Prostate gland (tissue), 2 donors: ENCODE data around the gene SYT14. TPM values are rescaled to one million over a fixed set of nuclear protein-coding genes. Genes with fewer than 3 reads are reported as not detected.

Experiments
- DNase-seq: peaks from one replicate; pipeline ENCODE4 v3.0.0-alpha.2; 2019; ENCODE audit warnings: low spot score
- H3K27ac ChIP-seq, 2 donors: fragments of 200-600 bp; sonication (generic); 2 replicates each; pipeline ENCODE4 v1.5.1; 2017 to 2019
- H3K27me3 ChIP-seq: fragments of 200-600 bp; sonication (generic); replicated peaks from 2 replicates; pipeline ENCODE4 v1.5.1; 2019; ENCODE audit not compliant: insufficient read depth
- H3K36me3 ChIP-seq, 2 donors: fragments of 200-600 bp; sonication (generic); 1 replicate in 1 of 2; 2 replicates in 1 of 2; pipeline versions ENCODE4 v1.5.1 to v1.8.1; 2017 to 2019
- H3K4me1 ChIP-seq: fragments of 200-600 bp; sonication (generic); replicated peaks from 2 replicates; pipeline ENCODE4 v1.5.1; 2019
- H3K4me3 ChIP-seq, 2 donors: fragments of 200-600 bp; sonication (generic); 2 replicates each; pipeline ENCODE4 v1.5.1; 2017 to 2019
- H3K9me3 ChIP-seq: fragments of 200-600 bp; sonication (generic); 2 replicates; pipeline ENCODE4 v1.5.1; 2017
- CTCF ChIP-seq, 4 experiments: fragments of 200-600 bp in 2 of 4; fragments of 450-650 bp in 2 of 4; sonication (generic) in 2 of 4; IDR thresholded peaks; 1 replicate in 3 of 4; 2 replicates in 1 of 4; pipeline ENCODE4 v1.5.1; 2016 to 2019; ENCODE audit warnings: antibody characterized with exemption in 4 of 4, mild to moderate bottlenecking in 2 of 4, moderate library complexity in 2 of 4
- POLR2A ChIP-seq: fragments of 450-650 bp; IDR thresholded peaks from one replicate; pipeline ENCODE4 v1.6.1; 2016; ENCODE audit warnings: antibody characterized with exemption, mild to moderate bottlenecking
- POLR2AphosphoS5 ChIP-seq: sonication (generic); formaldehyde crosslinking; IDR thresholded peaks from one replicate; pipeline ENCODE4 v1.6.1; 2017; ENCODE audit warnings: antibody characterized with exemption
- WGBS: methylation state at CpG from one replicate; pipeline ENCODE4 v1.1.5; 2018; 5-methylcytosine and 5-hydroxymethylcytosine counted together
- intact Hi-C: fragments of 100-400 bp; cut with DNase I; formaldehyde crosslinking; loops from one replicate; pipeline ENCODE4 v1.14.2; 2022
- total RNA-seq, 2 donors: library from RNA; depleted of rRNA; stranded (reverse); fragments of >200 nt; gene quantifications; one replicate each; pipeline ENCODE4 v1.1.0, GENCODE V29; 2016

Gene SYT14
- total RNA-seq, 2 donors from 2014 or later, result 0.41 to 6.0 TPM

GRCh38 chr1:209936125-209936524 is 1.9 kb upstream of the SYT14 start:
- TF ChIP-seq POLR2A, result no peak
- no peak for TF ChIP-seq POLR2AphosphoS5
- TF ChIP-seq CTCF (IDR thresholded peaks at IDR 0.05), result no peak
- no peak overlapping the region for H3K27ac ChIP-seq
- no peaks in the 10 kb centered on the region for H3K36me3 ChIP-seq
- 91% methylated on average over 6 of the region's 6 CpGs for WGBS
- H3K4me1 ChIP-seq, result no peaks in the 10 kb centered on the region
- intact Hi-C loops, result no loop called here
- H3K9me3 ChIP-seq, result no peaks in the 10 kb centered on the region
- peaks cover 10% of the 10 kb centered on the region for H3K27me3 ChIP-seq
- no peak for DNase-seq
- no peak overlapping the region for H3K4me3 ChIP-seq

- no peak for DNase-seq
- Histone ChIP-seq H3K27ac (no peak overlapping the region), H3K4me3 (no peak overlapping the region), H3K4me1 (no peaks in the 10 kb centered on the region), H3K9me3 (no peaks in the 10 kb centered on the region), H3K27me3 (no peaks in the 10 kb centered on the region), H3K36me3 (no peaks in the 10 kb centered on the region)
- WGBS, result 89% methylated on average over 2 of the region's 2 CpGs
- intact Hi-C loops, result no loop called here
- TF ChIP-seq CTCF (IDR thresholded peaks at IDR 0.05) (no peak), POLR2A (no peak), POLR2AphosphoS5 (no peak)
These were observed 7.4 kb downstream of the SYT14 start for GRCh38 chr1:209945377-209945776.

- intact Hi-C loops, result no loop called here
- Histone ChIP-seq H3K4me3 (no peak overlapping the region), H3K4me1 (no peaks in the 10 kb centered on the region), H3K27ac (no peak overlapping the region), H3K36me3 (no peaks in the 10 kb centered on the region), H3K27me3 (no peaks in the 10 kb centered on the region), H3K9me3 (no peaks in the 10 kb centered on the region)
- 82% methylated on average over 3 of the region's 3 CpGs for WGBS
- TF ChIP-seq POLR2A, result no peak
- TF ChIP-seq POLR2AphosphoS5, result no peak
- TF ChIP-seq CTCF (IDR thresholded peaks at IDR 0.05), result no peak
- DNase-seq, result no peak
These were observed 10.1 kb downstream of the SYT14 start for GRCh38 chr1:209948155-209948554.

- DNase-seq, result no peak
- TF ChIP-seq POLR2A (no peak), CTCF (IDR thresholded peaks at IDR 0.05) (no peak), POLR2AphosphoS5 (no peak)
- WGBS, result 98% methylated on average over 2 of the region's 2 CpGs
- no peak overlapping the region for H3K27ac ChIP-seq
- H3K9me3 ChIP-seq, result no peaks in the 10 kb centered on the region
- H3K4me1 ChIP-seq, result no peaks in the 10 kb centered on the region
- intact Hi-C loops, result no loop called here
- no peaks in the 10 kb centered on the region for H3K36me3 ChIP-seq
- H3K4me3 ChIP-seq, result no peak overlapping the region
- no peaks in the 10 kb centered on the region for H3K27me3 ChIP-seq
These were observed 18.1 kb downstream of the SYT14 start for GRCh38 chr1:209956116-209956515.

- Histone ChIP-seq H3K4me1 (no peaks in the 10 kb centered on the region), H3K9me3 (no peaks in the 10 kb centered on the region), H3K36me3 (no peaks in the 10 kb centered on the region), H3K27ac (no peak overlapping the region), H3K27me3 (no peaks in the 10 kb centered on the region), H3K4me3 (no peak overlapping the region)
- 87% methylated on average over 2 of the region's 2 CpGs for WGBS
- DNase-seq, result no peak
- intact Hi-C loops, result no loop called here
- TF ChIP-seq POLR2AphosphoS5, result no peak
- TF ChIP-seq POLR2A, result no peak
- no peak for TF ChIP-seq CTCF (IDR thresholded peaks at IDR 0.05)
These were observed 21.6 kb downstream of the SYT14 start for GRCh38 chr1:209959623-209960022.
